Activated naive CD4-positive, alpha-beta T cell treated with anti-CD3 and anti-CD28 coated beads, Interleukin-2, amount 50 U/mL, for 16 hours (primary cell): ENCODE data around the gene NDUFAF8.
A peak's percentile ranks its signal among the peaks of the same experiment; 100 is the strongest.

Source experiments
- DNase-seq: peaks from one replicate; pipeline ENCODE4 v3.0.0-alpha.2; 2020

The NDUFAF8 gene

GRCh38 chr17:81253358-81254131 is 14.4 kb downstream of the NDUFAF8 start:
- DNase-seq, result peak; percentile 61

- no peak for DNase-seq
Measured at GRCh38 chr17:81254955-81255717, 16.0 kb downstream of the NDUFAF8 start.

DNA sequence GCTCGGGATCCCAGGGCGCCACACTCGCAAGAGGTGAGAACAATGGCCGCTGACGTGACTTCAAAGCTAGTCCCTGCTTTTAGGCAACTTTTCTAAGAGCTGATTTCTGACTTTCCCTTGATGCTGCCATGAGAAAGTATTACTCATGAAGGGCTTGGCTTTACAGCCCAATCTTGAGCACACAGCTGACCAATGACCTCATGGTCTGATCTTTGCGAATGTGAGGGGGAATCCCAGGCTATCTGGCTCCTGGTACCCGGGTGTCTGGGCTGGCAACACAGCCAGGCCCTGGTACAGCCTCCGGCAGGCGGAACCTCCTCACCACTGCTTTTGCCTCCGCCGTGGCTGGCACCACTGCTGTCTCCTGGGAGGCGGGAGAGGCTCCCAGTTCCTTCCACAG is 17.5 kb downstream of the NDUFAF8 start:
- no peak for DNase-seq

DNA sequence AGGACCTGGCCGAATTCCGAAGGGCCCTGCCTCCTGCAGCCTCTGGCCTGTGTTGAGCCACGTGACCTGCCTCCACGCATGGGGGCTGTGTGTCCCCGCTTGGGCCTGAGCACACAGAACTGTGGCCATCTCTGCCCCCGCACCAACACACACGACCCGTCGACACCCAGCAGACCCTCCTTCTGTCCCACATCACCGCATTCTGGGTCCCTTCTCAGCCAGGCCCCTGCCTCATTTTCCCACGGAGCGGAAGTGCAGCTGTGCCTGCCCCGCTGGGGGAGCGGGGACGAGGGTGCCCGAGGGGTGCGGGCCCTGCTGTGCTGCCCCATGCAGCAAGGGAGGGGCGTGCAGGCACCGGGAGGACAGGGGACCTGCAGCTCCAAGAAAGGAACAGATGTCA is 18.4 kb downstream of the NDUFAF8 start:
- DNase-seq, result no peak

DNA sequence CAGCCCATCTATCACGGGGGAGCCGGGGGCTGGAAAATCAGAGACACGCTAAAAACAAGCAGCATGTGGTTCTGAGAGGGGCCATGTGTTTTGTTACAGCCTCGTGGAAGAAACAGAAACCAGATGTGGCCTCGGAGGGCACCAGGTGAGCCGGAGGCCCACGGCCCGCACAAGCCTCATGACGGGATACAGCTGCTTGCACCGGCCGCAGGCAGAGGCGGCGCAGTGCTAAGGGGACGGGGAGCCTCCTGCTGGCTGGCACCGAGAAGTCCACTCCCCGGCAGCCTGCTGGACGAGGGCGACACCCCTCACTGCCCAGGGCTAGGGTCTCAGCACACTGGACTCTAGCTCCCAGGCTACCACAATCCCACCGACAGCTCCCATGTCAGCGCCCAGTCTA is 19.2 kb downstream of the NDUFAF8 start:
- DNase-seq, result no peak

DNA sequence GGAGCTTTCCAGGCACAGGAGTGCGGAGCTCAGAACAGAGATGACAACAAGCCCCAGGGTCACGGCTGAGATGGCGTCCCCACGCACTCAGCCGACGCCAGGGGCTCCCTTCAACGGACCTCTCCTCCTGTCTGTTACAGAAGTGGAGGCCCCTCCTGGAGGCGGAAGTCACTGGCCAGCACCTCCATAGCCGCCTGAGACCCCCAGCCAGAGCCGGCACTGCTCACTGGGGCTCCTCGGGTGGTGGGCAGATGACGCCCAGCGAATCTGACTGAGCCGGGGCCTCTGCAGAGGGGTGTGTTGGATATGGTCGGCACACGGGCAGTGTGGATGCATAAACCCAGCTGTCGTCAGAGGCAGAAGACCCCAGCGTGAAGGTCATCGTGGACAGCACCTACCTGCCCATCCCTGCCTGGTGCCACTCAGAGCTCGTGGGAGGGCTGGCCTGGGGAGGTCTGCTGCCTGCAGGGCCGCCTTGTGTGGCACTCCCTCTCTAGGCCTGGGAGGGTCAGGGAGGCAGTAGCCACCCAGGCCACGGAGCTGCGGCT is 20.0 kb downstream of the NDUFAF8 start:
- no peak for DNase-seq

DNA sequence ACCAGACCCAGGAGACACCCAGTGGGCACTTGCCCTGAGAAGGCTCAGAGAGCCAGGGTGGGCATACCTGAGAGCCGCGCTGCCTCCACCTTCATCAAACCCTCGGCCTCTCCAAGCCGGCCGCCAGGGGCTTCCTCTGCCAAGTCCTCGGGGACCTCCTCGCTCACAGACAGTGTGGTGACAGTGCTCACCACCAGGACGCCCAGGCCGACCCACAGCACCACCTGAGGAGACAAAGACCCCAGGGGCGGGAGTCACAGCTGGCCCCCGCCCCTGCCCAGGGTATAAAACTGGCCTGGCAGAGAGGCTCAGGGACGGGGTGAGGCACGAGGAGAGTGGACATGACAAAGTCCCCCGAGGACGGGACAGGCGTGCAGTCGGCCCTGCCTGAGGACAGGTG is 21.1 kb downstream of the NDUFAF8 start:
- no peak for DNase-seq

DNA sequence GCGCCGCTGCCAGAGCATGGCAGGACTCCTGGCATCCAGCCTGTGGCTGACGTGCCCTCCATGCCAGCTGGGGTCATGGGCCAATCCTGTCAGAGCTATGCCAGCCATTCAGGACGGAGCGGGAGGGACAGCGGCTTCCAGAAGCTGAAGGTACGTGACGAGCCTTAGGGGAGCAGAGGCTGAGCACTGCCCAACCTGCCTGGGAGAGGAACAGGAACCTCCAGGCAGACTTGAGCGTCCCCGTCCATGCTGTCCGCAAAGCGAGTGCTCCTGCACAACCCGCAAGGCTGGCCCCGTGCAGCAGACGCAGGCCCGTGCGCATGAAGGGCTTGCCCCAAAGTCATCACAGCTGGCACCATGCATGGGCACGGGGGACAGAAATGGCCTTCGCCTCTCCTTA is 21.5 kb downstream of the NDUFAF8 start:
- DNase-seq, result no peak

DNA sequence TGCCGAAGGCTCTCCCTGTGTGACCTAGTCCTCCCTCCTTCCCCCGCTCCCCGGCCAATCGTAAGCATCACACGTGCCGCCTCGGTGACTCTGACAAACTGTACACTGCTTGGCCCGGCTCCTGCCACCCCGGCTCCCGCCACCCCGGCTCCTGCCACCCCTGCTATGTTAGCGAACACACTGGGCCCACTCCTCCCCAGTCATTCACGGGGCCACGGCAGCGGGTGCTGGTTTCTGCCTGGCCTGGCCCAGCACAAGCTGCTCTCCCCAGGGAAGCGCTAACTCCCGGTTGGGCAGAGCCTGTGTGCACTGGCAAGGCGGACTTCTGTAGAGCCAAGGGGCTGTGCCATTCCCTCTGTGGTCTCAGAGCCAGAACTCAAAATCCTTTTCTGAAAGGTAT is 22.0 kb downstream of the NDUFAF8 start:
- no peak for DNase-seq

GRCh38 chr17:81261582-81262336 is 22.6 kb downstream of the NDUFAF8 start:
- DNase-seq, result no peak

GRCh38 chr17:81263371-81264181 is 24.5 kb downstream of the NDUFAF8 start:
- DNase-seq, result no peak

- no peak for DNase-seq
Measured at GRCh38 chr17:81264640-81265039, 25.5 kb downstream of the NDUFAF8 start.

- DNase-seq, result no peak
Measured at GRCh38 chr17:81265576-81265975, 26.5 kb downstream of the NDUFAF8 start.

- DNase-seq, result no peak
Measured at GRCh38 chr17:81267390-81268067, 28.4 kb downstream of the NDUFAF8 start.

DNA sequence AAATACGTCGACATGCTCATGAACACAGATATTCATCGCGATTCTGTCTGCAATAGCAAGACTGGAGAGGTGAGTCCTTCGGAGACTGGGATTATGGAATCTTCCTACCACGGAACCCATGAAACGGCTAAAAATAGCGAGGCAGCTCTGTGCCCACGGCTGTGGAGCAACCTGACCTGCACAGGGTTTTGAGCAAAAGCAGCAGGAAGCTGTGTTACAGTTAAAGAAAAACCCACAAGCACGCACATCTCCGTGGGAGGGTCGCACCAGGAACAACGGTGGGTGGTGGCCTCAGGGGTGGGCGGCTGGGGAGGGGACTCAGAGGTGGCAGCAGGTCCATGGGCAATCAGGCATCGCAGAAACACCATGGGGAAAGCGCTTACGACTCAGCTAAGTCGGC is 31.2 kb downstream of the NDUFAF8 start:
- DNase-seq, result no peak

- no peak for DNase-seq
Measured at GRCh38 chr17:81271226-81271625, 32.1 kb downstream of the NDUFAF8 start.

- DNase-seq, result no peak
Measured at GRCh38 chr17:81272616-81273015, 33.5 kb downstream of the NDUFAF8 start.

- no peak for DNase-seq
Measured at GRCh38 chr17:81273698-81274470, 34.8 kb downstream of the NDUFAF8 start.

- DNase-seq, result no peak
Measured at GRCh38 chr17:81274471-81274855, 35.3 kb downstream of the NDUFAF8 start.

- no peak for DNase-seq
Measured at GRCh38 chr17:81276781-81277180, 37.7 kb downstream of the NDUFAF8 start.

DNA sequence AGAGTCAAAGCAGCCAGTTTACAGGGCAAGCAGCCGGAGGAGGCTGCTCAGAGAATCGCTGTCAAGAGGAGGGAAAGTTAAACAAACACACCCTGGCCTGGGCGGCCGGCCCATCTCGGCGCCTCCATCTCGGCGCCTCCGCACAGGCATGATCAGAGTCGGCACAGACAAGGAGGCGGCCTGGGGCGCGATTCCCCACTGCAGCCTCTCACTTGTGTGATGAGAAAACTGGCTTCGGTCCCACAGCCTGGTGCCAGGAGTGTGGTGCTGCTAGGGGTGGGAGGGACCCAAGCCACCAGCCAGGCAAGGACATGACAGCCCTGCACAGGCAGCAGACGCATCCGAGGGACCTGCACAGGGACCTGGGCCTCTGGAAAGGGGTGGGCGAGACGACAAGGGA is 38.3 kb downstream of the NDUFAF8 start:
- DNase-seq, result no peak
